ENCODE data around the gene HIPK2. TPM values are rescaled to one million over a fixed set of nuclear protein-coding genes. Genes with fewer than 3 reads are reported as not detected.

Gene HIPK2
- total RNA-seq, 4 donors from 2014 or later, result 17.9 to 35.9 (median 22.4) TPM

GRCh38 chr7:139701908-139702307 is 75.9 kb downstream of the HIPK2 start:
- H3K4me1 ChIP-seq, result peaks cover 0 to 40% (median 13%) of the 10 kb centered on the region in 3 donors
- peaks cover 0 to 14% of the 10 kb centered on the region in 2 donors for H3K36me3 ChIP-seq
- WGBS, 2 donors (ENCODE audit: low coverage in 1 of 2), result 78% methylated on average over 8 of the region's 12 CpGs; no CpG with 5 or more reads in 1 of the 2 donors
- no peaks in the 10 kb centered on the region for H3K27me3 ChIP-seq
- no peaks in the 10 kb centered on the region for H3K9me3 ChIP-seq
- H3K4me3 ChIP-seq, result no peak overlapping the region
- H3K27ac ChIP-seq, result peak overlapping the region in 3 of 4 donors; percentile 26 to 48 (median 26)
- TF ChIP-seq EP300 (IDR thresholded peaks at IDR 0.05), result no peak
- no peak for TF ChIP-seq POLR2AphosphoS5 (IDR thresholded peaks at IDR 0.05)
- TF ChIP-seq CTCF (IDR thresholded peaks at IDR 0.05), result no peak
- no peak for TF ChIP-seq POLR2A (IDR thresholded peaks at IDR 0.05)
- ATAC-seq, result no peak

- ATAC-seq, result no peak
- Histone ChIP-seq H3K9me3 (no peaks in the 10 kb centered on the region), H3K27ac (no peak overlapping the region), H3K36me3 (peaks cover 0 to 1% of the 10 kb centered on the region in 2 donors), H3K27me3 (no peaks in the 10 kb centered on the region), H3K4me3 (no peak overlapping the region), H3K4me1 (peaks cover 0 to 53% (median 13%) of the 10 kb centered on the region in 3 donors)
- WGBS, 2 donors (ENCODE audit: low coverage in 1 of 2), result 64 to 81% methylated on average over 10 to 16 of the region's 16 CpGs
- no peak for TF ChIP-seq CTCF (IDR thresholded peaks at IDR 0.05)
- TF ChIP-seq EP300 (IDR thresholded peaks at IDR 0.05), result no peak
- TF ChIP-seq POLR2AphosphoS5 (IDR thresholded peaks at IDR 0.05), result no peak
- no peak for TF ChIP-seq POLR2A (IDR thresholded peaks at IDR 0.05)
Measured at GRCh38 chr7:139700505-139701235, 77.1 kb downstream of the HIPK2 start.

GRCh38 chr7:139699640-139700504 is 77.9 kb downstream of the HIPK2 start:
- 79 to 87% methylated on average over 5 to 6 of the region's 18 CpGs for WGBS, 2 donors (ENCODE audit: low coverage in 1 of 2)
- TF ChIP-seq EP300 (IDR thresholded peaks at IDR 0.05) (no peak), CTCF (IDR thresholded peaks at IDR 0.05) (no peak), POLR2AphosphoS5 (IDR thresholded peaks at IDR 0.05) (no peak), POLR2A (IDR thresholded peaks at IDR 0.05) (no peak)

GRCh38 chr7:139698844-139699243 is 79.0 kb downstream of the HIPK2 start:
- WGBS, 2 donors (ENCODE audit: low coverage in 1 of 2), result 90 to 100% methylated on average over 1 to 13 of the region's 13 CpGs
- peaks cover 0 to 56% (median 13%) of the 10 kb centered on the region in 3 donors for H3K4me1 ChIP-seq
- no peaks in the 10 kb centered on the region for H3K9me3 ChIP-seq
- no peak overlapping the region for H3K4me3 ChIP-seq
- H3K27me3 ChIP-seq, result no peaks in the 10 kb centered on the region
- no peak for ATAC-seq
- no peaks in the 10 kb centered on the region for H3K36me3 ChIP-seq
- no peak overlapping the region for H3K27ac ChIP-seq
- TF ChIP-seq CTCF (IDR thresholded peaks at IDR 0.05) (no peak), POLR2A (IDR thresholded peaks at IDR 0.05) (no peak), POLR2AphosphoS5 (IDR thresholded peaks at IDR 0.05) (no peak), EP300 (IDR thresholded peaks at IDR 0.05) (no peak)

More at GRCh38 chr7:139699640-139700504, 77.9 kb downstream of the HIPK2 start:
- Histone ChIP-seq H3K9me3 (no peaks in the 10 kb centered on the region), H3K36me3 (no peaks in the 10 kb centered on the region), H3K27me3 (no peaks in the 10 kb centered on the region), H3K27ac (no peak overlapping the region), H3K4me3 (no peak overlapping the region), H3K4me1 (peaks cover 0 to 59% (median 13%) of the 10 kb centered on the region in 3 donors)
- no peak for ATAC-seq
